GM19238 (cell line): ENCODE results near the gene DOK7.

Experiments
- DNase-seq: peaks from one replicate; pipeline ENCODE4 v3.0.0; 2011; ENCODE audit warnings: low spot score; ENCODE audit not compliant: insufficient read length

Gene DOK7

GRCh38 chr4:3462321-3462789 is 751 bp upstream of the DOK7 start:
- no peak for DNase-seq

- DNase-seq = no peak
Measured at GRCh38 chr4:3463556-3464348, 646 bp downstream of the DOK7 start.

GRCh38 chr4:3464349-3464905 is 1.3 kb downstream of the DOK7 start:
- DNase-seq = no peak

DNA sequence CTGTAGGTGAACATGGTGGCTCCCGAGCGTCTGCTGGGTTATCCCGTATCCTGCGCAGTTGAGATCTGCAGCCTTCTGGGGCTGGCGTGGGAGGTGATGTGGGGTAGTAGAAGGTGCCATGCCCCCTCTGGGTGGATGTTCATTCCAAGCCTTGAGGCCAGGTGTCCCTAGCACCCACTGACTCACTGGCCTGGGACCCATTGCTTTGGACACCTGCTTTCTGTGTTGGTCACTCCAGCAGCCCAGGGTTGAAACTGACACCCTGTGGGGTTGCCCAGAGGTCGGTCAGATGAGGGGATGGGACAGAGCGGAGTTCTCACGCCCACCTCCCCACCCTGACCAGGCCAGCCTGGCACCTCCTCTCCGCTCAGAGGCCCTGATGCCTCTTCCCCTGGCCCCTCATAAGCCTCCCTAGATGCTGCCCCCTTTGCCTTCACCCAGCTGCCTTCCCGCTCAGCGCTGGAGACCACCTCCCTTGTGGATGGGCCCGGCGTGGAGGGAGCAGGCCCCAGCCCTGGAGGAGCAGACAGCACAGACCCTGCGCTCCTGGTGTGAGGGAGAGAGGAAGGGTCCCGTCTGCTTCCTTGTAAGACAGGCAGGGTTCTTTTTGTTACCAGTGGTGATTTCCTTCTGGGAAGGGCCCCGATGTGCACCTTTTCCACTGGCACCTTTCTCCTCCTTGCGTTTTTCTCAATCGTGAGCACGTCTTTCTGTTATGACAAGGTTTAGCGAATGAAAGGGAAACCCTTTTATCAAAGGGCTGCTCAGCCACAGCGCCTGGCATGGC is 2.0 kb downstream of the DOK7 start:
- no peak for DNase-seq

GRCh38 chr4:3465698-3466671 is 2.9 kb downstream of the DOK7 start:
- no peak for DNase-seq

GRCh38 chr4:3466691-3467600 is 3.8 kb downstream of the DOK7 start:
- no peak for DNase-seq

DNA sequence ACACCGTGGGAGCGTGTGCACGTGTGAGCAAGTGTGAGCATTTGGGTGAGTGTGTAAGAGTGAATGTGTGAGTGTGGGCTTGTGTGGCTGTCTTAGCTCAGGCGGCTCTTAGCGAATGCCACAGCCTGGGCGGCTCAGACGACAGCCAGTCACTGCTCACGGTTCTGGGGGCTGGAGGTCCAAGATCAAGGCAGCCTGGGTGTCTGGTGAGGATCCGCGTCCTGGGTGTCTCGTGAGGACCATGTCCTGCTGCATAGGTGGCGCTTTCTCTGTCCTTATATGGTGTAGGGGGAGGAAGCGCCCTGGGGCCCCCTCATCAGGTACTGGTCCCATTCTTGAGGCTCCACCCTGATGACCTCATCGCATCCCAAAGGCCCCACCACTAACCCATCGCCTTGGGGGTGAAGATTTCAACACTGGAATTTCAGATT is 4.5 kb downstream of the DOK7 start:
- DNase-seq = no peak

DNA sequence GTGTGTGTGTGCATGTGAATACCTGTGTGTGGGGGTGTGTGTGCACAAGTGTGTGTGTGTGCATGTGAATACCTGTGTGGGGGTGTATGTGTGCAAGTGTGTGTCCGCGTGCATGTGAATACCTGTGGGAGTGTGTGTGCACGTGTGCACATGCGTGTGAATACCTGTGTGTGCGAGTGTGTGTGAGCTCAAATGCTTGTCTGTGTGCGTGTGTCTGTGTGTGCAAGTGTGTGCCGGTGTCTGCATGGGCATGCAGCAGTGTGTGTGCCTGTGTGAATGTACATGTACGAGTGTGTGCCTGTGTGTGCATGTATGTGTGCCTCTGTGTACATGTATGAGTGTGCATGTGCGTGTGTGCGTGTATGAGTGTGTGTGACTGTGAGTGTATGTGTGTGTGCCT is 5.0 kb downstream of the DOK7 start:
- DNase-seq = no peak

DNA sequence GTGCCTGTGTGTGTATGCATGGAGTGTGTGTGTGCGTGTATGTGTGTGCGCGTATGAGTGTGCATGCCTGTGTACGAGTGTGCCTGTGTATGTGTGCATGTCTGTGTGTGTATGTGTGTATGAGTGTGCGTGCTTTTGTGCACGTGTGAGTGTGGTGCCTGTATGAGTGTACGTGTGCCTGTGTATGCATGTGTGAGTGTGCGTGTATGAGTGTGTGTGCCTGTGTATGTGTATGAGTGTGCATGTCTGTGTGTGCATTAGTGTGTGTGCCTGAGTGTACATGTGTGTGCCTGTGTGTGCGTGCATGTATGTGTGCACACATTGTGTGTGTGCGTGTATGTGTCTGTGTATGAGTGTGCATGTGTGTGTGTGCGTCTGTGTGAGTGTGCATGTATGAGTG is 5.7 kb downstream of the DOK7 start:
- DNase-seq = no peak

DNA sequence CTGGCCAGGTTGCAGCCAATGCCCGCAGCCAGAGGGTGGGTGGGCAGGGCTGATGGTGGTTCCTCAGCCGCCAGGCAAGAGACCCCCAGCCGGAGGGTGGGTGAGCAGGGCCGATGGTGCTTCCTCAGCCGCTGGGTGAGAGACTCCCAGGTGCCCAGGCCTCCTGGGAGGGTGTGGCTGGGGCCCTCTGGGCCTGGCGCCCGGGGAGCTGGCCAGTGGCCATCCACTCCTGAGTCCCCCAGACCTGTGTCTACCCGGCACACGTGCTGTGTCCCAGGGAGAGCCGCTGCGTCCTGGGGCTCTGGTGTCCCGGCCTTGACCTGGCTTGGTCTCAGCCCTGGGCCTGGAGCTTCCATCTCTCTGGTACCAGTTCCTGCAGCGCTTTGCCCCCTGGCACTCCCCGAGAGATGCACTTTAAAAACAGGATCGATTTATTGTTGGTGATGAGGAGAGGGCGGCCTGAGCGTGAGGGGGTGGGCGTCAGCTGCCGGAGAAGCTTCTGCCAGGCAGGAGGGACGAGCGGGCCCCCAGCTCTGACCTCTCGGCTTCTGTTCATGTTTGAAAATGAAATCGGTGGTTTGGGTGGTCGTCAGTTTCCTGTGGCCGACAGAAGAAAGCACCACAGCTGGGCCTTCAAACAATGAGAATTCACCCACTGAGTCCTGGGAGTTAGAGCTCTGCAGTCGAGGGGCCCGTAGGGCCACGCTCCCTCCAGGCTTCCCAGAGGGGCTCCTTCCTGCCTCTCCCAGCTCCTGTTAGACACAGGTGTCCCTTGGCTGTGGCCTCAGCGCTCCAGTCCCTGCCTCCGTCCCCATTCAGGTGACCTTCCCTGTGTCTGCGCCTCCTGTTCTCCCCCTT is 6.5 kb downstream of the DOK7 start:
- no peak for DNase-seq

DNA sequence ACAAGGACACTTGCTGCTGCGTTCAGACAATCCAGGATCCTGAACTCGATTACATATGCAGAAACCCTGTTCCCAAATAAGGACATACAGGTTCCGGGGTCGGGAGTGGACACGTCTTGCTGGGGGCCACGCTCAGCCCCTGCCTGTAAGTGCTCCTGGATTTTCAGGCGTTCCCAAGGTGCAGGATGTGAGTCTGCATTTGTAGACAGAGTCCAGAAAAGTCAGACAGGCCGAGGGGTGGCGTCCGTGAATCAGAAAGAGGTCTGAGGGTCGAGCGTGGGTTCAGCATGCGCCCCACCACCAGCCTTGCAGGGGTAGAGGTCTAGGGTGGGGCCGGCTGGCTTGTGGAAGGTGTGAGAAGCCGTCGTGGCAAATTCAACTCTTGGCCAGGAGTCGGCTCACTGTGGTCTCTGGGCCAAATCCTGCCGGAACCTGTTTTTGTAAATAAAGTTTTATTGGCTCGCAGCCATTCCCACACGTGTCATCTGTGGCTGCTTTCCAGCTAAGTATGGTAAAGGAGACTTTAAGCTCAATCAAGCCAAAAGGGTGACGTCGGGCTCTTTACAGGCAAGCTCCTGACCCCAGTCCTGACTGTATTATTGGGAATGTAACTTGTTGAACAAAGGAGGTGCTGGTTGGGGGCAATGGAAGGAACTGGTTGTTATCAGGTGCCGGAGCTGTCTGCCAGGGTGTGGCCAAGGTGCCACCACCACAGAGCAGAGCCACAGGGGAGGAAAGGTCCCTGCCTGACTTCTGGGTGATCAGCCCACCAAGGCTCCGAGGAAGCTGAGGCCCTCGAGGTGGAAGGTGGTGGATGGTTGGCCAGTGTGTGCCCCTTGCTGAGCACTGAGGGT is 7.4 kb downstream of the DOK7 start:
- no peak for DNase-seq

GRCh38 chr4:3471098-3471760 is 8.1 kb downstream of the DOK7 start:
- DNase-seq = no peak

DNA sequence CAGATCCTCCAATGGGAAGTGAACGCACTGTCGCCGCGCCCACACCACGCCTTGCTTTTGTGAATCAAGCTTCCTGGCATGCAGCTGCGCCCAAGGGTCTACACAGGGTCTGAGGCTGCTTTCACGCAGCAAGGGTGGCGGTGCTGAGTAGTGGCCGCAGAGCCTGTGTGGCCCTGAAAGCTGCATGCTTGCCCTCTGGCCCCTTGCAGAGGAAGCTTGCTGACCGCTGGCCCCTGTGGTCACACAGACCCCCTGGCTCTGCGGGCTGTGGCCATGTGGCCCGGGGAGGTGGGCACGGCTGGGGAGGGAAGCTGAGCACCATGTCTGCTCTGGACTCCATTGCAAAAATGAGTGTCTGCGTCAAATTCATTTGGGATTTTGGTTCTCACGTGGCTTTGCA is 8.8 kb downstream of the DOK7 start:
- no peak for DNase-seq

DNA sequence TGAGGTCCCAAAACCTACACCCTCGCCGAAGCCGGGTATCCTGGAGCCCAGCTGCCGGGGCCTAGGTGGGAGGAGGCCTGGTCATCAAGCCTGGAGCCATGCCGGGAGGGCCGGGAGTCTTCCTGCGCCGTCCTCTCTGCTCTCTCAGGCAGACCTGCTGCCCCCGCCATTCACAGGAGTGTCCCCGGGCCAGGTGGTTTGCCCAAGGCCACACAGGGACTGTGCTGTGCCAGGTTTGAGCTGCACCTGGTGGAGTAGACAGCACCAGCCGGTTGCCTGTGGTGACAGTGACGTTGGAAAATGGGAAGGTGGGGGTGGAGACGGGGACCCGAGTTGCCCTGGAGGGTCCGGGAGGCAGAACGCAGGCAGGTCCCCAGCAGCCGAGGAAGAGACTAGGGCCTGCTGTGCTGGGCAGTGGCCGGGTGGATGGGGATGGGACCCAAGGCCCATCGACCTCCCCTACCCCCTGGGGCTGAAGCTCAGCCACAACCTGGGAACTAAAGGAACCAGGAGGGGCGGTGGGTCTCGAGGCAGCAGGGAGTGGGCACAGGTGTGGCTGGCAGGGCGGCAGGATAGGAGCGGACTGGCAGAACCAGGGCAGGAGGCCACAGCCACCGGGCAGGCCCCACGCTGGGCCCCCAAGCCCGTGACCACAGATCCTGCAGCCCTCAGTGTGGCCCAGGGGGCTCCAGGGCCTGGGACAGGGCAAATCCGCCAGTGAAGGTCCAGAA is 9.5 kb downstream of the DOK7 start:
- no peak for DNase-seq

GRCh38 chr4:3473181-3473950 is 10.3 kb downstream of the DOK7 start:
- DNase-seq = no peak
